Activated CD8-positive, alpha-beta T cell treated with anti-CD3 and anti-CD28 coated beads for 36 hours (primary cell): ENCODE results near the gene IGSF23. TPM values are rescaled to one million over a fixed set of nuclear protein-coding genes. Genes with fewer than 3 reads are reported as not detected.
"Not testable (repeated sequence)": the region's sequence is repeated elsewhere in the genome, so short reads cannot be mapped to it uniquely, and the experiment has no call there.

ENCODE experiments used
- ATAC-seq: fragments of 200-7000 bp; cut with Tn5 transposase; one replicate; pipeline ENCODE4 v1.10.0; 2021; ENCODE audit warnings: mild to moderate bottlenecking, moderate library complexity
- CTCF ChIA-PET: fragments of 350-600 bp; sonication (Branson Sonifier 250); formaldehyde crosslinking; loops from one replicate; lab custom pipeline; 2021; ENCODE audit warnings: antibody characterized with exemption; lab: Charles Lee
- POLR2A ChIA-PET: fragments of 350-600 bp; sonication (Branson Sonifier 250); formaldehyde crosslinking; loops from one replicate; lab custom pipeline; 2021; ENCODE audit warnings: antibody characterized with exemption; lab: Charles Lee
- DNase-seq: peaks from one replicate; pipeline ENCODE4 v3.0.0-alpha.2; 2020
- H3K27ac Mint-ChIP-seq: one replicate; pipeline ENCODE4 v1.8.0; 2021; ENCODE audit warnings: mild to moderate bottlenecking, mixed read lengths
- H3K27me3 Mint-ChIP-seq: one replicate; pipeline ENCODE4 v1.8.0; 2021; ENCODE audit warnings: mixed read lengths
- H3K36me3 Mint-ChIP-seq: one replicate; pipeline ENCODE4 v1.8.0; 2021; ENCODE audit warnings: low read depth, mixed read lengths
- H3K4me1 Mint-ChIP-seq: one replicate; pipeline ENCODE4 v1.8.0; 2021; ENCODE audit warnings: low read depth, mixed read lengths
- H3K4me3 Mint-ChIP-seq: one replicate; pipeline ENCODE4 v1.8.0; 2021; ENCODE audit warnings: mild to moderate bottlenecking, moderate library complexity, mixed read lengths
- H3K9me3 Mint-ChIP-seq: one replicate; pipeline ENCODE4 v1.8.0; 2021; ENCODE audit warnings: mixed read lengths
- CTCF ChIP-seq: fragments of 200-600 bp; IDR thresholded peaks from one replicate; pipeline ENCODE4 v1.8.0; 2022; ENCODE audit warnings: antibody characterized with exemption, mild to moderate bottlenecking
- intact Hi-C: fragments of 100-400 bp; cut with micrococcal nuclease; formaldehyde crosslinking; loops from one replicate; pipeline ENCODE4 v1.10.0; 2022
- total RNA-seq, 2 experiments: library from RNA; stranded (reverse); gene quantifications; one replicate each; pipeline ENCODE4 v1.2.3, GENCODE V29; 2021

IGSF23 gene
- total RNA-seq, 2 experiments from 2014 or later: not detected

DNA sequence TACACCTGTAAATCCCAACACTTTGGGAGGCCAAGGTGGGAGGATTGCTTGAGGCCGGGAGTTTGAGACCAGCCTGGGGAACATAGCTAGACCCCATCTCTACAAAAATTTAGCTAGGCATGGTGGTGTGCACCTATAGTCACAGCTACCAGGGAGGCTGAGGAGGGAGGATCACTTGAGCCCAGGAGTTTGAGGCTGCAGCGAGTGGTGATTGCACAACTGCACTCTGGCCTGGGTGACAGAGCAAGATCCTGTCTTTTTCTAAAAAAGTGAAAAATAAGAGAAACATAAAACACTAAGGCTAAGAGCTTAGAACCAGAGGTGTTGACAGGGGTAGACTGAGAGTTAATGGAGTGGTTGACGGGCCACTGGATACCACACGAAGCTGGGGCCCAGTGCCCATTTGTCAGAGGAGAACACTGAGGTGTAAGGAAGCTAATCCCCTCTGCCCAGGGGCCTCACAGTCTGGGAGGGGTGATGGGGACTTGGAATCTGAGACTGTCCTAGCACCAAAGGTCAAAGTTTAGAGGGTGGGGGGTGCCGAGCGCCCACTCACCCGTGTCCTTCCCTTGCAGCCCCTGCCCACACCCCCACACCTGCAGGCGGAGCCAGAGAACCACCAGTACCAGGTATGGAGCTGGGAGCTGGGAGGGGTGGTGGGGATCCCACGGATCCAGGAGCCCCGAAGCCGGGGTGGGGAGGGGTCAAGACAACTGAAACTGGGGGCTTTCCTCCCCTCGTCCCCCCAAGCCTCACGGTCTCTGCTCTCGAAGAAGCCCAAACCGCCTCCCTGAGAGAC is 68.8 kb downstream of the IGSF23 start:
- no peak for ATAC-seq
- CTCF ChIA-PET: interaction anchor here (0.7 to 2.1 kb wide), 4 partner anchors 25 to 102 kb away, joined by 3 to 9 read pairs (median 3); no protein-coding TSS in a partner anchor

GRCh38 chr19:44682807-44683206 is 69.4 kb downstream of the IGSF23 start:
- ChIA-PET CTCF (interaction anchor here (2.1 kb wide), 1 partner anchor 41 kb away, joined by 9 read pairs; no protein-coding TSS in a partner anchor), POLR2A (interaction anchor here (0.7 to 0.9 kb wide), 2 partner anchors 25 to 182 kb away, joined by 3 read pairs; partner anchors contain the start of gene ZNF180)
- Mint-ChIP-seq H3K27me3 (peaks cover 13% of the 10 kb centered on the region), H3K4me1 (peaks cover 15% of the 10 kb centered on the region), H3K27ac (peak overlapping the region; percentile 9), H3K36me3 (no peaks in the 10 kb centered on the region), H3K4me3 (no peak overlapping the region), H3K9me3 (no peaks in the 10 kb centered on the region)
- no peak for ATAC-seq
- intact Hi-C loops: no loop called here
- no peak for DNase-seq
- TF ChIP-seq CTCF: no peak

More for the DNA sequence above, 68.8 kb downstream of the IGSF23 start:
- peaks cover 15% of the 10 kb centered on the region for H3K4me1 Mint-ChIP-seq
- no peak for DNase-seq
- no peaks in the 10 kb centered on the region for H3K9me3 Mint-ChIP-seq
- H3K27me3 Mint-ChIP-seq: peaks cover 11% of the 10 kb centered on the region
- no peak overlapping the region for H3K27ac Mint-ChIP-seq
- intact Hi-C loops: no loop called here
- no peaks in the 10 kb centered on the region for H3K36me3 Mint-ChIP-seq
- no peak overlapping the region for H3K4me3 Mint-ChIP-seq
- POLR2A ChIA-PET: interaction anchor here (0.7 to 0.9 kb wide), 2 partner anchors 25 to 182 kb away, joined by 3 read pairs; partner anchors contain the start of gene ZNF180
- no peak for TF ChIP-seq CTCF

GRCh38 chr19:44683434-44684210 is 70.3 kb downstream of the IGSF23 start:
- intact Hi-C loops: no loop called here
- no peaks in the 10 kb centered on the region for H3K36me3 Mint-ChIP-seq
- H3K4me3 Mint-ChIP-seq: no peak overlapping the region
- POLR2A ChIA-PET: interaction anchor here (0.9 kb wide), 1 partner anchor 183 kb away, joined by 3 read pairs; the partner anchor contains the start of gene ZNF180
- no peak overlapping the region for H3K27ac Mint-ChIP-seq
- no peaks in the 10 kb centered on the region for H3K9me3 Mint-ChIP-seq
- DNase-seq (no peak), ATAC-seq (no peak)
- TF ChIP-seq CTCF: no peak
- peaks cover 15% of the 10 kb centered on the region for H3K4me1 Mint-ChIP-seq
- peaks cover 19% of the 10 kb centered on the region for H3K27me3 Mint-ChIP-seq
- CTCF ChIA-PET: interaction anchor here (2.1 kb wide), 1 partner anchor 40 kb away, joined by 9 read pairs; no protein-coding TSS in a partner anchor

DNA sequence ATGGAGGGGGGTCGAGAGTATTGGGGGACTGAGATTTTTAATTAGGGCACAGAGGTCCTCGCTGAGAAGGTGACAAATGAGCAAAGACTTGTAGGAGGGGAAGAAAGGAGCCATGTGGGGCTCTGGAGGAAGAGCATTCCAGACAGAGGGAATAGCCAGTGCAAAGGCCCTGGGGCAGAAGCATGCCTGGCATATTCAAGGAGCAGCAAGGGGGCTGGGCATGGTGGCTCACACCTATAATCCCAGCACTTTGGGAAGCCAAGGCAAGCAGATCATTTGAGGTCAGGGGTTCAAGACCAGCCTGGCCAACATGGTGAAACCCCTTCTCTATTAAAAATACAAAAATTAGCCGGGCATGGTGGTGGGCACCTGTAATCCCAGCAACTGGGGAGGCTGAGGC is 71.0 kb downstream of the IGSF23 start:
- CTCF ChIA-PET, intact Hi-C loops, H3K9me3 Mint-ChIP-seq, H3K4me3 Mint-ChIP-seq, POLR2A ChIA-PET, DNase-seq, H3K36me3 Mint-ChIP-seq, H3K27ac Mint-ChIP-seq, ATAC-seq: not testable (repeated sequence)
- H3K4me1 Mint-ChIP-seq: peaks cover 19% of the 10 kb centered on the region
- H3K27me3 Mint-ChIP-seq: peaks cover 21% of the 10 kb centered on the region
